Middle frontal gyrus (tissue), 1 donor: ENCODE measurements around the gene TMIGD3.

Experiments
- DNase-seq: peaks from one replicate; pipeline ENCODE4 v3.0.0-alpha.2; 2015; ENCODE audit warnings: low spot score; ENCODE audit errors: extremely low spot score

TMIGD3 gene

DNA sequence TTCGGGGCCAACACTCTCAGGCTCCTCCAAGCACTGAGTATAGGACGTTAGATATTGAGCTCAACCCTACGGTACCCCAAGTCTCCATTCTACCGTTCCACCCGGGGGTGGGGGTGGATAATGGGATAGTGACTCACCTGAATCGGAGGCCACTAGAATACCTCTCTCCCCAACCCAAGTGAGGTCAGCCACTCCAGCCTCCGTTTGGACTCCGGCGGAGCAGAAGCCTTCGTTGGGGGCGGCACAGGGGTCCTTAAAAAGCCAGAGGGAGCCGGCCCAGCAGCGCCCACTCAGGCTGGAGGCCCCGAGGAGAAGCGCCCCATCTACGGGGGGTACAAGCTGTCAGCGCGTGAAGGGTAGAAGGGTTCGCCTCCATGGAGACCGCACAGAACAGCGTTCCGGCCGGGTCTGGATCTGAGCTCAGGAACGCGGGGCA is 54.9 kb downstream of the TMIGD3 start:
- DNase-seq = no peak

DNA sequence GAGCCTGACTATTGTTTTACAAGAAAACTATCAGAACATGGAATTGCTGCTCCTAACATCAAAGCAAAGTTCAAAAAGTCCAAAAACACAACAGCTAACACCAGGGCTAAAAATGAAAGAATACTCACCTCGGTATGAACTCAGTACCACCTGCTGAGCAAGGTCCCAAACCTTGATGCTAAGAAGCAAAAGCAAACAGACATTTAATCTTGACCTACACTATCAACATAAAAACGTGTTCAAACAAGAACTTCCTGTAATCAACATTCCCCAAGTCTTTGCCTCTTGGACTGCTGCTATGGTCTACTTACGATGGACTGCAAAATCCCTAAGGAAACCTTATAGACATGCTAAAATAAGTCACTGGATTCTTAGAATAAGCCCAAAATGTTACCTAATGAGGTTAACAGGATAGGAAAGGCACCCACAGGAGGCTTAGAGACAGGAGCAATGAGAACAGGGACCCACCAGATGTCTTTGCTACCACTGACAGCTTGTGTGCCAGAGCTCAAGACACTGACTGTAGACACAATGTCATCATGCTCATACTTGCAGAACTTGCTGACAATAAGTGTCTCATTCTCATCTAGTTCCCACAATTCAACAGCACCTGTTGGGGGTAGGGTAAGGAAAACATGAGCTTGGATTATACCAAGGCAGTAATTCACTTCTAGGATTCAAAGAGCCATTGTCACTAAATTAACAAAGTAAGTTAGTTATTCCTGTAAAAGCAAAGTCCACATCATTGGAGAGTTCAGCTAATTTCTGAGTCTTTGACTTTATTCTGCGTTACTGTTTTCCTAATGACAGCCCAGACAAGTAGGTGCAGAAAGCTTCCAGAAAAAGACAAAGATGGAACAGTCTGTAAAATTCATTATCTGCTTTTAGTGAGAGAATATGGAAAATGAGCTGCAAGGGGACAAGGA is 56.2 kb downstream of the TMIGD3 start:
- DNase-seq = no peak

DNA sequence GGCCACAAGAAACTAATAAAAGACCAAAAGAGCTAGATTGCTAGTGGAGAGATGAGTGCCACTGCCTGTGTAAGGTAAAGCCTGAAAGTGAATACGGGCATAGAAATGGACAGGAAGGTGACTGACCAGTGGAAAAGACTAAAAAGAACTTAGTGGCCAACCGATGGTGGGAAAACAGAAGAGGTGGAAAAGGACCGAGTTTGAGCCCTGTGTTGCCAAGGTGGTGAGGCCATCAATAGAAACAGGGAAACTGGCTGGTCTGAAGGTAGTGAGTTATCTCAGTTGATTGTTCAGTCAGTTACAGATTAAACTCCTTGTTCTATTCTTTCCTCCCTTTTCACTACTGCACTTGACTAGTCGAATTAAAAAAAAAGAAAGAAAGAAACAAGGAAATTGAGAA is 56.9 kb downstream of the TMIGD3 start:
- no peak for DNase-seq

DNA sequence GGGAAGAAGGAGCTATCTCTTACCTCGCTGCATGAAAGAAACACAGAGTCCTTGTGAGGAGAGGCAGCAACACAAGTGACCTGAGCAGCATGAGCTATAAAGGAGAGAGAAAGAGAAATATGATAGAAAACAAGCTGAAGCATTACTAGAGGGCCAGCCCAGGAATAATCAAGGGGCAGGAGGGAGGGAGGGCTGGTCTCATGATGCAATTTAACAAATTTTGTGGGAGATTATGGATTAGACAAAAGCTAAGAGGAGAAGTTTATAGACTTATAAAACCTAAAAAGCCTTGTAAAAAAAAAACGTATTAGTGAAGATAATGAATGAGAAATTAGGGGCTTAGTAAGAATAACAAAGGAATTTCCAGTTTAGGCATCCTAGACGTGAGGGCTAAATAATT is 59.4 kb downstream of the TMIGD3 start:
- DNase-seq = no peak

DNA sequence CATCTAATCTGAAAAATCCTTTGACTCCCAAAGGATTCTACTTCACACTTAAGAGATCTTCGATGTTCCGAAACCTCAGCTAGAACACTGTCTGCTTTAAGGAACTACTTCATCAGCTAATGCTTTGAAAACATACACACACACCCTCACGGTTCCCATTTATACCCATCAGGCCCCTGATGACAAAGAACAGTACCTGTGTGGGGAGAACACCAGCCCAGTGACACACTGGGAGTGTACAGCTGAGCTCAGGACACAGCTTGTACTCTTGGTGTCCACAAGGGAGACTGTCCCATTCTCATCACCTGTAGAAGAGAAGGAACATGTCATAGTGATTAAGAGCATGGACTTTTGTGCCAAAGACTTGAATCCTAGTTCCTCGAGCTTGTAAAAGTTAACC is 61.0 kb downstream of the TMIGD3 start:
- DNase-seq = no peak

DNA sequence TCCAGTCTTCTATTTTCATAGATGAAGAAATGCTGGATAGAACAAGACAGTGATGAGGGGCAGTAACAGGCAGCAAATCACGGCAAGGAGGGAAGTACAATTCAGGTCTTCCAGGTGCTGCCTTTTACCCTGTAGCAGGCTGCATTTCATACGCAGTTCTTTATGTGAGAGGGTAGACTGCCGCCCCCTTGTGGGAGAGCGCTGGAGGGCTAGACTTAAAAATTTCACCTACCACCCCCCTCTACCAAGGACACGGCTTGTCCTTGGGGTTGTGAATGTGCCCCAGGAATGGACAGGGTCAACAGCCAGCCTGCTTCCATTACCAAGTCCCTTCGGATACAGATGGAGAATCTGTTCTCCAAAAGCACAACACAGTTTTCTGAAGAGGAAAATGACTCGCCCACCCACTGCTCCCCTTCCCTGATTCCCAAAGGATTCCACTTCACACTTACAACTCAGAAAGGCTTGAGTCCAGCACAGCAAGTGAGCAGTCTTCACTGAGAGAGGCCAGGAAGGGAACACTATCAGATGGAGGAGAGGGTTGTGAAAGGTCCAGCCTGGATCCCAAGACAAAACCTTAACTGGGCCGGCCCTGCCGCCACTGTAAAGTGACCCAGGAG is 61.8 kb downstream of the TMIGD3 start:
- no peak for DNase-seq

DNA sequence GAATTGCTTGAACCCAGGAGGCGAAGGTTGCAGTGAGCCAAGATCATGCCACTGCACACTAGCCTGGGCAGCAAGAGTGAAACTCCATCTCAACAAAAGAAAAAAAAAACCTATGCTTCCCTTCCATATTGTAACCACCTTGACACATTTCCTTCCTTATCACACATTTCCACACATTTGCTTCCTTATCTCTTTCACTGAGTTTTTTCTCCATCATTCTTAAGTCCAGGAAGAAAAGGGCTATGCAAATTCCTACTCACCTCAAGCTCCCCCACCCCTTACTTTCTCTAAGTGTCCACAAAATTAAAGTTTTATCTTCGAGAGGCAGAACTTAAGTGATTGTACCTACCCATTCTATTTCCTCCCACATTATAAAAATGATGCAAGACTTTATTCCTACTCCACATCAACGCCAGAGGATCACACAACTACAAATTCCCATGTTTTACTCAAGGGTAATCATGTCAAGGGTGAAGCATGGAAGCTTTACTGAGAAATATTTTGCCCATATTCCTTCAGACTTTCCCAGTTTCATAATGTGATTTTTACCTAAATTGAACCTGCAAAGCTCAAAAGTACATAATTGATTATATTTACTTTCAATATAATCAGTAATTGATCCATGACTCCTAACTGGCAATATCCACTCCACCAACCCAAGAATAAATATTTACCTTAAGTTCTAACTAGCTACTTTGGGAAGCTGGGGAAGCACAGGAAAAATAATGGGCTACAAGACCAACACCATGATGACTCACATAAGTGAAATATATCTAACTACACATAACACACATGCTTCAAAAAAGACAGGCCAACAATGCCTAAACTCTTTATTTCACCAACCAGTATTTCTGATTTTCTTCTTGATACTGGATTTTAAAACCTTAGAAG is 63.7 kb downstream of the TMIGD3 start:
- no peak for DNase-seq

DNA sequence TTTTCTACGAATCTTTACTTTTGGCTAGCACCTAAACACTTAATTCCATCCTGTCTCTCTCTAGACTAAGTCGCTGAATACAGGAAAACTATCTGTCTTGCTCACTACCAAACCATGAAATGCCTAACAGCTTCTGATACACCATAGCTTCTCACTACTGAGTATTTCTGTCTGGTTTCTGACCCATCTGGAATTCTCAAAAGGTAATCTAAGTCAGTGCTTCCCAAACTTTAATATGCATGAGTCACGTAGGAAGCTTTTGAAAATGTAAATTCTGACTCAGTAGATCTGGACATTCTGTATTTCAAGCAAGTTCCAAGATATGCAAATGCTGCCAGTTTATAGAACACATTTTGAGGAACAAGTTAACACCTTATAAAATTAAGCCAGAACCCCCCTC is 66.7 kb downstream of the TMIGD3 start:
- no peak for DNase-seq
